GM19193 (cell line): Measurements from ENCODE around the gene TDP1.

ENCODE experiments used
- POLR2A ChIP-seq: IDR thresholded peaks from 4 replicates; pipeline ENCODE4 v1.6.1; 2011; ENCODE audit not compliant: insufficient read depth, insufficient read length; ENCODE audit errors: extremely low read depth

TDP1 gene

GRCh38 chr14:90003526-90004307, 48.0 kb downstream of the TDP1 start:
- TF ChIP-seq POLR2A: no peak

DNA sequence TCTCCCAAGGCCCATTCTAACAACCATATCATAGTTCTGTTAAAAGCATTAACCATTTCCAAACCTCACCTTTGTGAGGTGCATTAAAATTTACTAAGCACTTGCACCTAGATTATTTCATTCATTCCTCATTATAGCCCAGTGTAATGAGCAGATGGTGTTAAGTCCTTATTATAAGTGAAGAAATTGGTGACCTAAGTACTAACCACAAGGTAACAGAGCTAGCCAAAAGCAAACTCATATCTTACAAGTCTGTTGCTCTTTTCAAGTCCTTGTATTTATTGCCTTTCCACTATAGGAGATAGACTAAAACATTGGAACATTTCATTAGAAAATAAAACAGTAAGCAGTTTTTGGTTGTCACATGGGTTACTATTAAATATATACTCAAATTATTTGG, 49.7 kb downstream of the TDP1 start:
- TF ChIP-seq POLR2A: no peak

DNA sequence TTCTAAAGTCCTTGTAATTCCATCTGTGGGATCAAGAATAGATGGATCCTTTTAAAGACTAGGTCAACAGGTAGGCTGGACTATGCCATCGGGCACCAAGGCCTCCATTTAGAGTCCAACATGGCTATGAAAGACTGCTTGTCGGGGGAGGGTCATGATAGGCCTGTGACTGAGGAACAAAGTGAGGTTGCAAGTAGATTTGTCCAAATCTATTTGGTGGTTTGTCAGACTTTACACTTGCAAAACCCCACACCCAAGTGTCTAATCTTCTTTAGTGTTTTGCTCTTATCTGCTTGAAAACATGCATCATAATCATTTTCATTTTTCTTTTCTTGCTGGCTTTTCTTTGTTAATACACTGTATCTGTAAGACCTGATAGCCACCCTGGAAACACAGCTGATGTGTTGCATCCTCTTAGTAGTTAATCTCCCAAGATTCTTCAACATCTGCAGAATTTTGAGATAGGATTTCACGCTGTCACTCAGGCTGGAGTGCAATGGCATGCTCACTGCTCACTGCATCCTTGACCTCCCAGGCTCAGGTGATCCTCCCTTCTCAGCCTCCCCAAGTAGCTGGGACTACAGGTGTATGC, 50.3 kb downstream of the TDP1 start:
- TF ChIP-seq POLR2A: no peak

- no peak for TF ChIP-seq POLR2A
Observed at GRCh38 chr14:90017371-90017770, 61.6 kb downstream of the TDP1 start.

DNA sequence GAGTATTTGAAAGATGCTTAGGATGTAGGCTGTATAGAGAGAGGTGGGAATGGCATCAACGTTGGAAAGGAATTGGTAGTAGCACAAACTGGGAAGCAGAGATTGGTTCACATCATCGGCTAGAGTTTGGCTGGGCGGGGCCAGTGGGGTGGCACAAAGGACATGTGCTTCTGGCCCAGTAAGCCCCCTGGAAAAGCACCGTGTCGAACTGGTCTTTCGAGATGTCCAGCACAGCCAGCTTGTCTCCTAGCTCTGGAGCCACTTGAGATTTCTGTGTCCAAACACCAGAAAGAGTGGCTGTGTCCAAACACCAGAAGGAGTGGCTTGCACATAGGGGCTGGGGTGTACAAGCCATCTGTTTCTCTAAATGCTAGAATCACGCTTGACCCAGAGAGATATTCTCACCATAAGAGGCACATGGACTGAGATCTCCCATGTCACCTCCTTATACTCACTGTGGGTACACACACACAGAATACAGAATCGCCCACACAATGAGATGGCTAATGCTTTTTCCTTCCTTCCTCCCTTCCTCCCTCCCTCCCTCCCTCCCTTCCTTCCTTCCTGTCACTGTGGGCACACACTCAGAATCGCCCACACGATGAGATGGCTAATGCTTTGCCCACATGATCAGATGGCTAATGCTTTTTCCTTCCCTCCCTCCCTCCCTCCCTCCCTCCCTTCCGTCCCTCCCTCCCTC, 64.2 kb downstream of the TDP1 start:
- no peak for TF ChIP-seq POLR2A

GRCh38 chr14:90023176-90023896, 67.6 kb downstream of the TDP1 start:
- TF ChIP-seq POLR2A: no peak

DNA sequence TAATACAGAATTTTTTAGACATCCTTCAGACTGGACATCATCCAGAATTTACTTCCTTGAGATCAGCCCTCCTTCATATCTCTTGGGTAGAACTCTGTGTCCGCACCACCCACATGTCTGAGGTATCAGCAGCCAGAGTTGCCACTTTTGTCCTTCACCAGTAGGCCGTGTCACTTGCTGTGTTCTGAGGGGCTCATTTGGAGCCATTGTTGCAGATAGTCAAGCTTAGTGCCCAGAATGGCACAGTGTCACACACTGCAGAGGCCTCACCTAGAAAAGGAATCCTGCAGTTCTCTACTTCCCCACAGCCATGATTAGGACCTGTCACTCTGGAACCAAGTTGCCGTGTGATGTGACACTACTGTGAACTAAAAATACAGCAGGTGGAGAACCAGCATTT, 69.2 kb downstream of the TDP1 start:
- TF ChIP-seq POLR2A: no peak

DNA sequence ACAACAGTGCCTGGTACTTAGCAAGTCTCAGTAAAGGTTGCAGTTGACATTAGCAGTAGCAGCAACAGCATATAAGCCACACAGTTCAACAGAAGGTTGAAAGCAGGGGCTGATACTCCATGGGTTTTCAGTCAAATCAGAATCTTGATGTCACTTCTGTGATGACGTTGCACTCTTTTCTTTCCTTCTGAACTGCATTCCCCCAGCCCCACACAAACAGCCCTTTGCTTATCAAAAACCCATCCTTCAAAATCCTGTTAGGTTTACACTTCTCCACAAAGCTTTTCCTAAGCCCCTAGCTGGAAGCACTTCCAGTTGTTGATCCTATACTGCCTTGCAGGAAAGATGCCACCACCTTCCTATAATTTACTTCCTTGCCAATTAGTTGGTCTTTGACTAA, 72.1 kb downstream of the TDP1 start:
- TF ChIP-seq POLR2A: no peak

DNA sequence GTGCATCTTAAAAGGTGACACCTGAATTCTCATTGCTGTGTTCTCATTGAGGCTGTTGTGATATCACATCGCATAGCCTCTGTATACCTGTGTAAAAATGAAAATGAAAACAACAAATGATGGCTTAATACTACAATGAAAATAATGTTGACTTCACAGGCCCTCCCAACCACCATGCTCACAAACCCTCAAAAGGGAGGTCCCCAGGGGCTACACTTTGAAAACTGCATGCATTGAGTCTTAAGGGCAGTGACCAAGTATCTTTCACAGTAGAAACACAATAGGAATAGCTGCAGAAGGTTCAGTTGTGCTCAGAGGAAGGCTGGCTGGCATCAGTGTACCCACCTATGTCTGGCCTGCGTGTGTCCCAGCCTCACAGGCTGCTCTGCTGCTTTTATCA, 78.4 kb downstream of the TDP1 start:
- TF ChIP-seq POLR2A: no peak

DNA sequence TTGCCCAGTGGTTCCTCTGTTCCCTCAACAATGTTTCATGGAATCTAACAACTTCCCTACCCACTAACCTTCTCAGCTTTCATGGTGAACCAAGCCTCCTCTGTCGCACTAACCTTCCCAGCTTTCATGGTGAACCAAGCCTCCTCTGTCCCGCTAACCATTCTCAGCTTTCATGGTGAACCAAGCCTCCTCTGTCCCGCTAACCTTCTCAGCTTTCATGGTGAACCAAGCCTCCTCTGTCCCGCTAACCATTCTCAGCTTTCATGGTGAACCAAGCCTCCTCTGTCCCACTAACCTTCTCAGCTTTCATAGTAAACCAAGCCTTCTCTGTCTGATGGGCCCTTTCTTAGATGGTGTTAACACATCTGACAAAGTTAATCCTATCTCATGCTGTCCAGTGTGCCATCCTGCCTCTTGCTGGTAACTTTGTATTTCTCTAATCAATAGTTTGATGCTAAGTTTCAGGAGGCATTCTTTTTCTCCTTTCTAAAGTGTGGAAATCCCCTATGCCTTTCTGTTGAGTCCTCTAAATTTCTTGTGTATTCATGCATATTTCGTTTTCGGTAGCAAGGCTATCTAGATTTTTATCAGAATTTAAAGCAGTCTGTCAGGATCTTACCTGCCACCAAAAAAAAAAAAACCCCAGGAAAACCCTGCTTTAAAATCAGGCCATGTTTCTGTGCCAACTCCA, 79.3 kb downstream of the TDP1 start:
- TF ChIP-seq POLR2A: no peak

DNA sequence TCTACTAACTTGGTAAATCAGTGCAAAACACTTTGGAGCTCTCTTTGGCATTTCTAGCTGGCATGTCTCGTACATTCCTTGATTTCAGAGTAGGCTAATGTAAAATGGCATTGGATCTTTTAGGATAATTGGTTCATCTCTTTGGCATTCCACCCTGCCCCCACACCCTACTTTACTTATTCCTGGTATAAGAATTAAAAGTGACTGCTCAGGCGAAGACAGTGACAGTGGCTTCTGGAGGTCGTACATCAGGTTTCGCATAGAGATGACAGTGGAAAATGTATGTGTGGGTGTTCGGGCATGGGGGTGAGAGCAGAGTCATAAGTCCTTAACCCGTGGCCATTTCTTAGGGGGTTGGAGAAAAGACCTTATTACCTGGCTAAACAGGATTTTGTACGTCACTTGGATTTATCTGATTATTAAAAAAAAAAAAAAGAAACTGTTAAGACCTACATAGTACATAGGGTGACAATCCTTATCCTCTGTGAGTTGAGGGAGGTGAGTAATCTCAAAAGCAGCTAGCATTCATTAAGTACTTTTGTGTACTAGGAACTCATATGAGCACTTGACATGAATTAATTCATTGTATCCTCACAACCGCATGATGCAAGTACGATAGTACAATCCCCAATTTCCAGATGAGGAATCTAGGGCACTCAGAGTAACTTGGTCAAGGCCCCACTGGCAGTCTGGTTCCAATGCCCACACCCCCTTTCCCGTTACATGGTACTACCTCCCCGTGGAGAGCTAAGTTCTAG, 83.7 kb downstream of the TDP1 start:
- no peak for TF ChIP-seq POLR2A

DNA sequence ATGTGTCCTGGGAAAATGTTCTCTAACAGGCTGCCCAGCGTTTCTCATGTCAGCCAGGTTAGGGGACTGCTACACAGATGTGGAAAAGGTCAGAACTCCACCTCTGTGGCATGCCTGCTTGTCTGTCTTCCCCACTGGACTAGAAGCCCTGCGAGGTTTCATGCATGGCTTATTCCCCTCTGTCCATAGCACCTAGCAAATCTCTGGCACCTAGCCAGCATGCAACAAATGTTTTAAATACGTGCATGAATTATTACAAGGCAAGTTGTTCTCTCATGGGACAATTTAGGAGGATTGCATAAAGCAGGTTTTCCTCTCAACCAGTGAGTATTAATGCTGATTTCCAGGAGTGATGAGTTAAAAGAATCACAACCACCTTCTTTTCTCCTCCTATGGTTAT, 84.7 kb downstream of the TDP1 start:
- TF ChIP-seq POLR2A: no peak

GRCh38 chr14:90042496-90043252, 86.9 kb downstream of the TDP1 start:
- TF ChIP-seq POLR2A: no peak
